ENCODE data around the gene PDE4D. TPM values are rescaled to one million over a fixed set of nuclear protein-coding genes. Genes with fewer than 3 reads are reported as not detected.
"Not testable (repeated sequence)": the region's sequence is repeated elsewhere in the genome, so short reads cannot be mapped to it uniquely, and the experiment has no call there.

PDE4D gene
- total RNA-seq, 4 donors from 2014 or later, result 35.0 to 121 (median 63.4) TPM

DNA sequence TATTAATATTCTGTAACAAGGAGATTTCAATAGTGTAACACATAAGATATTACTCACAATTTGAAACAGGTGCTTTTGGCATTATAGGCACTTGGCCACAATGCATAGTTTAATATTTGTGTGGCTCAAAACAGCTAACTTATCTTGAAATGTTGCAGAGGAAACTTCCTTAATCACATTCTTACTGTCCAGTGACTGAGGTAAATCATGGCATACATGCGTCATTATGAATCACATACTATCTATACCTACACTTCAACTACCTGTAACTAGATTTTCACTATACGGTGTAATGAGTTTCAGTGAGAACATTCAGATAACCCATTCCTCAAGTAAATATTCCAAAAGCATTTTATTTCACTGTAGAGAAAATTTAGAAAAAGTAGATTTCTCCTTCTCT, 218.8 kb downstream of the PDE4D start:
- WGBS, 2 donors (ENCODE audit: low coverage in 1 of 2), result 90 to 100% methylated on average over 2 of the region's 2 CpGs
- TF ChIP-seq EP300 (IDR thresholded peaks at IDR 0.05) (no peak), POLR2A (IDR thresholded peaks at IDR 0.05) (no peak), POLR2AphosphoS5 (IDR thresholded peaks at IDR 0.05) (no peak)
- TF ChIP-seq, protein P1, sequence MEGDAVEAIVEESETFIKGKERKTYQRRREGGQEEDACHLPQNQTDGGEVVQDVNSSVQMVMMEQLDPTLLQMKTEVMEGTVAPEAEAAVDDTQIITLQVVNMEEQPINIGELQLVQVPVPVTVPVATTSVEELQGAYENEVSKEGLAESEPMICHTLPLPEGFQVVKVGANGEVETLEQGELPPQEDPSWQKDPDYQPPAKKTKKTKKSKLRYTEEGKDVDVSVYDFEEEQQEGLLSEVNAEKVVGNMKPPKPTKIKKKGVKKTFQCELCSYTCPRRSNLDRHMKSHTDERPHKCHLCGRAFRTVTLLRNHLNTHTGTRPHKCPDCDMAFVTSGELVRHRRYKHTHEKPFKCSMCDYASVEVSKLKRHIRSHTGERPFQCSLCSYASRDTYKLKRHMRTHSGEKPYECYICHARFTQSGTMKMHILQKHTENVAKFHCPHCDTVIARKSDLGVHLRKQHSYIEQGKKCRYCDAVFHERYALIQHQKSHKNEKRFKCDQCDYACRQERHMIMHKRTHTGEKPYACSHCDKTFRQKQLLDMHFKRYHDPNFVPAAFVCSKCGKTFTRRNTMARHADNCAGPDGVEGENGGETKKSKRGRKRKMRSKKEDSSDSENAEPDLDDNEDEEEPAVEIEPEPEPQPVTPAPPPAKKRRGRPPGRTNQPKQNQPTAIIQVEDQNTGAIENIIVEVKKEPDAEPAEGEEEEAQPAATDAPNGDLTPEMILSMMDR (IDR thresholded peaks at IDR 0.05), result no peak
- H3K36me3 ChIP-seq, result no peaks in the 10 kb centered on the region

DNA sequence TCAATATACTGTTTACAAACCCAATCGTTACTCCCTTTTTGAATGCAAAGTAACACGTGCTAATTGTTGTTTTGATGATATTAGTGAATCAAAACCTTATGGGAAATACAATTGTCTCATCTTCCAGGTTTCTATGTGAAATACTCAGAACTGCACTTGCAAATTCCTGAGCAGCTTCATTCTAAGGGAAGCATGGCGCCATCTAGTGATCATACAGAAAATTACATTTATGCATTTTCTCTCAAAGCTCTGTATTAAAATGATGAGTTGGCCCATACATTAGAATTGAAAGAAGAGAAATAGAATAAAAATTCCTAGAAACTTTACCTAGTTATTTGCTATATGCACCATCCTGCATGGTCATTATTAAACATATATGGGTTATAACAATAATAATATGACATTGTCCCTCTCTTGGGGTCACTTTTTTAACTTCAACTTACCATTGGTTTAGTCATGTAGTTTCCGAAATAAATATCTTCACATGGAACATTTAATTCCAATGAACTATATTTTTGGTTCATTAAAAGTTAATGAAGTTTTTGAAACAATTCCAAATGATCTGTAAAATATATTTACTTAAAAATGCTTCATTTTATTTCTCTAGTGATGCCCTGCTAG, 220.0 kb downstream of the PDE4D start:
- H3K27me3 ChIP-seq, result no peaks in the 10 kb centered on the region
- H3K4me3 ChIP-seq, result no peak overlapping the region
- peaks cover 0 to 5% (median 0%) of the 10 kb centered on the region in 3 donors for H3K4me1 ChIP-seq
- no peak for ATAC-seq
- H3K9me3 ChIP-seq, result no peaks in the 10 kb centered on the region
- no peak overlapping the region for H3K27ac ChIP-seq
- TF ChIP-seq, protein P1 (IDR thresholded peaks at IDR 0.05), result peak; percentile 73 to 83 (median 80)
- no peak for TF ChIP-seq POLR2A (IDR thresholded peaks at IDR 0.05)
- 15 to 23% methylated on average over 4 of the region's 4 CpGs for WGBS, 2 donors (ENCODE audit: low coverage in 1 of 2)
- no peaks in the 10 kb centered on the region for H3K36me3 ChIP-seq

More for the DNA sequence above, 218.8 kb downstream of the PDE4D start:
- no peak for ATAC-seq
- Histone ChIP-seq H3K27ac (no peak overlapping the region), H3K9me3 (no peaks in the 10 kb centered on the region), H3K4me3 (no peak overlapping the region), H3K27me3 (no peaks in the 10 kb centered on the region), H3K4me1 (peaks cover 0 to 5% (median 0%) of the 10 kb centered on the region in 3 donors)

DNA sequence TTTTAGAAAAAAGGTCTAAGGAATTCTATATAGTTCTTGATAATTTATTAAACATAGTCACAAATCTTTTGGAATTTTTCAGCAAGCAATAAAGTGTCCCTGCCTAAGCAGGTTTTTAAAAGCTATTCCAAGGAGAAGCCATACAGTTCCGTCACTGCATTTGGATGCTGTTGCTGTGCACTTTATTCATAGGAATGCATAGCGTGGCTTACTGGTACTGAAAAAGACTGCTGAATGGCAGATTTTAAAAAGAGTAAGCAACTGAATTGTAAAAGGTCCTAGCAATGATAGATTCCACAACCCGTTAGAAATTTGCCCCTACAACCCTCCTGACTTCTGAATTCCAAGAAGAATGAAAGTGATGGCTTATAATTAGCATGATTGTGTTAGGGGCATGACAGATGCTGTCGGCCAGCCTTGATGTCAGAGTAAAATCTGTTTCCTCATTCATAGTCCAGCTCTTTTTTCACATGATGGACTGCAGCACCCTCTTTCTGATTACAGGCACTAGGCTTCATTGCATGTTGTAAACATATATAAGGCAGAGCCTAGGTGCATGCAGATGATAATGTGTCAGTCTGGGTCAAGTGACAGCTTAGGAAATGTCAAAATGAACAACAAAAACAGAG, 227.0 kb downstream of the PDE4D start:
- WGBS, 2 donors (ENCODE audit: low coverage in 1 of 2), result 76 to 79% methylated on average over 4 of the region's 4 CpGs
- TF ChIP-seq POLR2A (IDR thresholded peaks at IDR 0.05) (no peak), EP300 (IDR thresholded peaks at IDR 0.05) (no peak), POLR2AphosphoS5 (IDR thresholded peaks at IDR 0.05) (no peak)
- TF ChIP-seq, protein P1 (IDR thresholded peaks at IDR 0.05), result no peak
- Histone ChIP-seq H3K27me3 (no peaks in the 10 kb centered on the region), H3K9me3 (no peaks in the 10 kb centered on the region), H3K4me1 (peaks cover 0 to 14% (median 0%) of the 10 kb centered on the region in 3 donors), H3K36me3 (no peaks in the 10 kb centered on the region), H3K4me3 (no peak overlapping the region), H3K27ac (no peak overlapping the region)
- ATAC-seq, result no peak

DNA sequence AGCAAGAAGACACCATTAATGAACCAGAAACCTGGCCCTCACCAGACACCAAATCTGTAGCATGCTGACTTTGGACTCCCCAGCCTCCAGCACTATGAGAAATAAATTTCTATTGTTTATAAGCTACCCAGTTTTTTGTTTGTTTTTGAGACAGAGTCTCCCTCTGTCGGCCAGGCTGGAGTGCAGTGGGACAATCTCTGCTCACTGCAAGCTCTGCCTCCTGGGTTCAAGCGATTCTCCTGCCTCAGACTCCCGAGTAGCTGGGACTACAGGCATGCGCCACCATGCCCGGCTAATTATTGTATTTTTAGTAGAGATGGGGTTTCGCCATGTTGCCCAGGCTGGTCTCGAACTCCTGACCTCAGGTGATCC, 227.7 kb downstream of the PDE4D start:
- WGBS, 2 donors (ENCODE audit: low coverage in 1 of 2), result 96 to 100% methylated on average over 3 to 5 of the region's 7 CpGs

DNA sequence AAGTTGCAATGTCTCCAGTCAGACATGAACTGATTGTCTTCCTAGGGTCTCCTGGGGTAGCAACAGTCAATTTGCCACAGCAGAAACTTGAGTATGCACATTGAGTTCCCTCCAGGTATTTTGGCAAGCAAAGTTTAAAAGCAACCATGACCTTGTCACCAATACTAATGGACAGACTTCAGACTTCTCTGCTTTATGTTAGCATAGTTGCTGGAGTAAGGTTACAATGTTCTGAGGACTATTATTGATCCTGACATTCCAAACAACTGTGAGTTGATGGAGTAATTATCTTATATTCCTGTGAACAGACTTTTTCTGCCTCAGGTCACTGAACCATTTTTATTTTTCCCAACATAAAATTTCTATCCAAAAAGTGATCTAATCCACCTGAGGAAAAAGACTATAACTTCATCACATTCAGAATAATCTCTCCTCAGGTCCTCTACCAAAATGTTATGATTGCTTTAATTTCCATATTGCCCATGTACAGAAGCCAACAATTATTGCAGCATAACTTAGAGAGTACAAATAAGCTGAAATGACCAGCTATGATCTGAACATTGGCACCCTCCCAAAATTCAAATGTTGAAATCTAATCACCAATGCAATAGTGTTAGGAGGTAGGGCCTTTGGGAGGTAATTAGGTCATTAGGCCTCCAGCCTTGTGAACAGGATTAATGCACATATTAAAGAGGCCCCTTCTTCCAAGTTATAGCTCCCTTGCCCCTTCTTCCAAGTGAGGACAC, 228.3 kb downstream of the PDE4D start:
- TF ChIP-seq POLR2A (IDR thresholded peaks at IDR 0.05) (no peak), POLR2AphosphoS5 (IDR thresholded peaks at IDR 0.05) (no peak), EP300 (IDR thresholded peaks at IDR 0.05) (no peak)
- TF ChIP-seq, protein P1 (IDR thresholded peaks at IDR 0.05), result no peak
- no peaks in the 10 kb centered on the region for H3K36me3 ChIP-seq
- H3K27ac ChIP-seq, result no peak overlapping the region
- peaks cover 0 to 18% (median 0%) of the 10 kb centered on the region in 3 donors for H3K4me1 ChIP-seq
- H3K4me3 ChIP-seq, result no peak overlapping the region
- ATAC-seq, result no peak
- H3K9me3 ChIP-seq, result no peaks in the 10 kb centered on the region
- H3K27me3 ChIP-seq, result no peaks in the 10 kb centered on the region

More for the DNA sequence above, 227.7 kb downstream of the PDE4D start:
- H3K27ac ChIP-seq, H3K27me3 ChIP-seq, H3K9me3 ChIP-seq, H3K4me3 ChIP-seq, ATAC-seq, H3K36me3 ChIP-seq: not testable (repeated sequence)
- H3K4me1 ChIP-seq, result peaks cover 0 to 18% (median 0%) of the 10 kb centered on the region in 3 donors
